Astrocyte (in vitro differentiated cells and primary cell): ENCODE data around the gene RNF144A. TPM values are rescaled to one million over a fixed set of nuclear protein-coding genes. Genes with fewer than 3 reads are reported as not detected.
A peak's percentile ranks its signal among the peaks of the same experiment; 100 is the strongest.

Experiments used
- DNase-seq: peaks from one replicate; pipeline ENCODE4 v3.0.0-alpha.2; 2010; ENCODE audit warnings: low read depth
- FAIRE-seq: peaks from 2 replicates; lab custom pipeline; 2011; peaks lifted over from hg19 to GRCh38; lab: Jason Lieb, UNC
- H2AFZ ChIP-seq: 2 replicates; pipeline ENCODE4 v1.6.0; 2012; ENCODE audit warnings: low read depth, low read length, inconsistent platforms
- H3K27ac ChIP-seq: 2 replicates; pipeline ENCODE4 v1.5.1; 2011; ENCODE audit warnings: low read depth, low read length, inconsistent platforms
- H3K27me3 ChIP-seq: 2 replicates; pipeline ENCODE4 v1.6.0; 2011; ENCODE audit warnings: low read length, inconsistent platforms; ENCODE audit not compliant: insufficient read depth
- H3K36me3 ChIP-seq: 2 replicates; pipeline ENCODE4 v1.5.1; 2011; ENCODE audit warnings: low read length, inconsistent platforms; ENCODE audit not compliant: insufficient read depth
- H3K4me1 ChIP-seq: 2 replicates; pipeline ENCODE4 v1.5.1; 2011; ENCODE audit warnings: low read length, inconsistent platforms; ENCODE audit not compliant: insufficient read depth
- H3K4me2 ChIP-seq: 2 replicates; pipeline ENCODE4 v1.6.0; 2012; ENCODE audit warnings: low read length, inconsistent platforms
- H3K4me3 ChIP-seq: 2 replicates; pipeline ENCODE4 v1.5.1; 2011; ENCODE audit warnings: low read depth, mild to moderate bottlenecking, low read length, inconsistent platforms; ENCODE audit not compliant: insufficient read depth
- H3K79me2 ChIP-seq: 2 replicates; pipeline ENCODE4 v1.6.0; 2012; ENCODE audit warnings: mild to moderate bottlenecking, low read length, inconsistent platforms; ENCODE audit not compliant: insufficient read depth
- H3K9ac ChIP-seq: 2 replicates; pipeline ENCODE4 v1.6.0; 2012; ENCODE audit warnings: mild to moderate bottlenecking, low read length, inconsistent platforms
- H3K9me3 ChIP-seq: 2 replicates; pipeline ENCODE4 v1.5.1; 2012; ENCODE audit warnings: low read depth, mild to moderate bottlenecking, low read length, inconsistent platforms; ENCODE audit not compliant: insufficient read depth
- H4K20me1 ChIP-seq: 2 replicates; pipeline ENCODE4 v1.6.0; 2012; ENCODE audit warnings: low read length, inconsistent platforms; ENCODE audit not compliant: insufficient read depth
- H3K27ac Mint-ChIP-seq: one replicate; pipeline ENCODE4 v1.8.0; 2021; ENCODE audit warnings: mild to moderate bottlenecking, mixed read lengths; ENCODE audit not compliant: unreplicated experiment
- H3K27me3 Mint-ChIP-seq: one replicate; pipeline ENCODE4 v1.8.0; 2021; ENCODE audit warnings: low read depth, mixed read lengths; ENCODE audit not compliant: unreplicated experiment
- H3K36me3 Mint-ChIP-seq: one replicate; pipeline ENCODE4 v1.8.0; 2021; ENCODE audit warnings: low read depth, mixed read lengths; ENCODE audit not compliant: unreplicated experiment
- H3K4me1 Mint-ChIP-seq: one replicate; pipeline ENCODE4 v1.8.0; 2021; ENCODE audit warnings: low read depth, mixed read lengths; ENCODE audit not compliant: unreplicated experiment
- H3K4me3 Mint-ChIP-seq: one replicate; pipeline ENCODE4 v1.8.0; 2021; ENCODE audit warnings: mild to moderate bottlenecking, moderate library complexity, mixed read lengths; ENCODE audit not compliant: unreplicated experiment
- H3K9me3 Mint-ChIP-seq: one replicate; pipeline ENCODE4 v1.8.0; 2021; ENCODE audit warnings: mild to moderate bottlenecking, mixed read lengths; ENCODE audit not compliant: unreplicated experiment
- CTCF ChIP-seq: IDR thresholded peaks from 2 replicates; pipeline ENCODE4 v1.5.1; 2011; ENCODE audit warnings: low read depth, mild to moderate bottlenecking, inconsistent platforms, low read length, moderate library complexity; ENCODE audit not compliant: insufficient read depth
- EZH2 ChIP-seq: IDR thresholded peaks from 2 replicates; pipeline ENCODE4 v1.6.1; 2012; ENCODE audit warnings: mild to moderate bottlenecking, low read length, inconsistent platforms; ENCODE audit not compliant: insufficient read depth
- total RNA-seq: library from RNA; stranded (reverse); gene quantifications from 2 replicates; pipeline ENCODE4 v1.2.1, GENCODE V29; 2021

The RNF144A gene
- total RNA-seq, 1 donor from 2014 or later = 4.9 TPM

GRCh38 chr2:7003895-7004294 is 86.7 kb downstream of the RNF144A start:
- H3K27ac ChIP-seq = no peak overlapping the region
- Mint-ChIP-seq H3K36me3 (no peaks in the 10 kb centered on the region), H3K4me1 (peaks cover 7% of the 10 kb centered on the region), H3K27me3 (no peaks in the 10 kb centered on the region), H3K27ac (no peak overlapping the region), H3K4me3 (no peak overlapping the region), H3K9me3 (peaks cover 2% of the 10 kb centered on the region)
- no peak for FAIRE-seq
- no peak overlapping the region for H3K4me2 ChIP-seq
- no peaks in the 10 kb centered on the region for H3K9me3 ChIP-seq
- H3K36me3 ChIP-seq = no peaks in the 10 kb centered on the region
- H3K9ac ChIP-seq = no peak overlapping the region
- H3K79me2 ChIP-seq = no peaks in the 10 kb centered on the region
- no peaks in the 10 kb centered on the region for H3K27me3 ChIP-seq
- H2AFZ ChIP-seq = no peak overlapping the region
- peaks cover 17% of the 10 kb centered on the region for H3K4me1 ChIP-seq
- DNase-seq = no peak
- no peaks in the 10 kb centered on the region for H4K20me1 ChIP-seq
- TF ChIP-seq EZH2 (no peak), CTCF (no peak)
- no peak overlapping the region for H3K4me3 ChIP-seq

GRCh38 chr2:7004636-7005035 is 87.4 kb downstream of the RNF144A start:
- no peak for TF ChIP-seq EZH2
- TF ChIP-seq CTCF = no peak
- Histone ChIP-seq H3K9ac (no peak overlapping the region), H3K9me3 (no peaks in the 10 kb centered on the region), H3K4me1 (peaks cover 24% of the 10 kb centered on the region), H3K4me2 (no peak overlapping the region), H4K20me1 (no peaks in the 10 kb centered on the region), H3K27me3 (no peaks in the 10 kb centered on the region), H3K79me2 (no peaks in the 10 kb centered on the region), H2AFZ (no peak overlapping the region), H3K27ac (no peak overlapping the region), H3K36me3 (no peaks in the 10 kb centered on the region), H3K4me3 (no peak overlapping the region)
- Mint-ChIP-seq H3K27me3 (no peaks in the 10 kb centered on the region), H3K27ac (no peak overlapping the region), H3K4me1 (peaks cover 11% of the 10 kb centered on the region), H3K36me3 (peaks cover 4% of the 10 kb centered on the region), H3K9me3 (peaks cover 2% of the 10 kb centered on the region), H3K4me3 (no peak overlapping the region)
- DNase-seq (no peak), FAIRE-seq (no peak)

GRCh38 chr2:7007488-7007845 is 90.3 kb downstream of the RNF144A start:
- H3K4me1 Mint-ChIP-seq = peaks cover 35% of the 10 kb centered on the region
- peaks cover 4% of the 10 kb centered on the region for H3K36me3 Mint-ChIP-seq
- Histone ChIP-seq H2AFZ (no peak overlapping the region), H3K27me3 (no peaks in the 10 kb centered on the region), H3K9ac (peak overlapping the region; percentile 45), H3K4me3 (no peak overlapping the region), H3K36me3 (no peaks in the 10 kb centered on the region), H3K27ac (peak overlapping the region; percentile 31), H3K4me1 (peaks cover 50% of the 10 kb centered on the region), H4K20me1 (no peaks in the 10 kb centered on the region), H3K4me2 (peak overlapping the region; percentile 56), H3K9me3 (no peaks in the 10 kb centered on the region), H3K79me2 (no peaks in the 10 kb centered on the region)
- no peak overlapping the region for H3K27ac Mint-ChIP-seq
- peaks cover 2% of the 10 kb centered on the region for H3K9me3 Mint-ChIP-seq
- no peak overlapping the region for H3K4me3 Mint-ChIP-seq
- no peaks in the 10 kb centered on the region for H3K27me3 Mint-ChIP-seq
- no peak for TF ChIP-seq EZH2
- no peak for TF ChIP-seq CTCF
- DNase-seq (no peak), FAIRE-seq (no peak)
